ENCODE measurements around the gene ITIH3.

GRCh38 chr3:52752045-52752660 is 42.4 kb upstream of the ITIH3 start:
- TF ChIP-seq CTCF (IDR thresholded peaks at IDR 0.05) = no peak
- TF ChIP-seq POLR2A (IDR thresholded peaks at IDR 0.05) = no peak
- no peak for TF ChIP-seq POLR2AphosphoS5 (IDR thresholded peaks at IDR 0.05)

Data from suprapubic skin (tissue), 4 donors.